NB4 (cell line): ENCODE measurements around the gene CFAP210.

Source experiments
- DNase-seq: peaks from one replicate; pipeline ENCODE4 v3.0.0; 2010; ENCODE audit warnings: low read depth
- H3K4me3 ChIP-seq: one replicate; pipeline ENCODE4 v1.5.1; 2011; ENCODE audit warnings: mild to moderate bottlenecking, low read depth, low read length, moderate library complexity
- CTCF ChIP-seq: IDR thresholded peaks from one replicate; pipeline ENCODE4 v1.5.1; 2012; ENCODE audit warnings: low read depth, low read length
- MAX ChIP-seq: IDR thresholded peaks from 2 replicates; pipeline ENCODE4 v1.6.1; 2011; ENCODE audit warnings: low read depth, low read length
- MYC ChIP-seq: IDR thresholded peaks from 2 replicates; pipeline ENCODE4 v1.6.1; 2011; ENCODE audit warnings: low read depth, low read length
- POLR2A ChIP-seq: IDR thresholded peaks from 2 replicates; pipeline ENCODE4 v1.6.1; 2011; ENCODE audit warnings: mild to moderate bottlenecking; ENCODE audit not compliant: insufficient read length; ENCODE audit errors: extremely low read depth

Gene CFAP210

GRCh38 chr2:169721016-169721415, 26.8 kb upstream of the CFAP210 start:
- no peak for DNase-seq
- no peak overlapping the region for H3K4me3 ChIP-seq
- TF ChIP-seq POLR2A (no peak), MYC (no peak)

GRCh38 chr2:169718930-169719504, 24.8 kb upstream of the CFAP210 start:
- TF ChIP-seq POLR2A (no peak), MYC (no peak), CTCF (no peak), MAX (no peak)
- no peak for DNase-seq
- H3K4me3 ChIP-seq, result no peak overlapping the region

- DNase-seq, result no peak
- H3K4me3 ChIP-seq, result no peak overlapping the region
- TF ChIP-seq CTCF (no peak), MYC (no peak), POLR2A (no peak), MAX (no peak)
Measured at GRCh38 chr2:169717691-169718063, 23.5 kb upstream of the CFAP210 start.

- TF ChIP-seq POLR2A, result no peak
- no peak for DNase-seq
- no peak overlapping the region for H3K4me3 ChIP-seq
Measured at GRCh38 chr2:169716938-169717690, 22.9 kb upstream of the CFAP210 start.

- DNase-seq, result no peak
- no peak overlapping the region for H3K4me3 ChIP-seq
- TF ChIP-seq MYC (no peak), CTCF (no peak), POLR2A (no peak), MAX (no peak)
Measured at GRCh38 chr2:169716238-169716886, 22.2 kb upstream of the CFAP210 start.

- no peak overlapping the region for H3K4me3 ChIP-seq
- DNase-seq, result no peak
- TF ChIP-seq MAX, result no peak
- TF ChIP-seq POLR2A, result no peak
- TF ChIP-seq MYC, result no peak
- TF ChIP-seq CTCF, result no peak
Measured at GRCh38 chr2:169715379-169716237, 21.4 kb upstream of the CFAP210 start.
